GM19455 (cell line): ENCODE data around the gene SMIM35.

ENCODE experiments used
- ATAC-seq: cut with Tn5 transposase; IDR thresholded peaks from one replicate; pipeline ENCODE4 v1.9.1; 2021; ENCODE audit not compliant: unreplicated experiment

Gene SMIM35

DNA sequence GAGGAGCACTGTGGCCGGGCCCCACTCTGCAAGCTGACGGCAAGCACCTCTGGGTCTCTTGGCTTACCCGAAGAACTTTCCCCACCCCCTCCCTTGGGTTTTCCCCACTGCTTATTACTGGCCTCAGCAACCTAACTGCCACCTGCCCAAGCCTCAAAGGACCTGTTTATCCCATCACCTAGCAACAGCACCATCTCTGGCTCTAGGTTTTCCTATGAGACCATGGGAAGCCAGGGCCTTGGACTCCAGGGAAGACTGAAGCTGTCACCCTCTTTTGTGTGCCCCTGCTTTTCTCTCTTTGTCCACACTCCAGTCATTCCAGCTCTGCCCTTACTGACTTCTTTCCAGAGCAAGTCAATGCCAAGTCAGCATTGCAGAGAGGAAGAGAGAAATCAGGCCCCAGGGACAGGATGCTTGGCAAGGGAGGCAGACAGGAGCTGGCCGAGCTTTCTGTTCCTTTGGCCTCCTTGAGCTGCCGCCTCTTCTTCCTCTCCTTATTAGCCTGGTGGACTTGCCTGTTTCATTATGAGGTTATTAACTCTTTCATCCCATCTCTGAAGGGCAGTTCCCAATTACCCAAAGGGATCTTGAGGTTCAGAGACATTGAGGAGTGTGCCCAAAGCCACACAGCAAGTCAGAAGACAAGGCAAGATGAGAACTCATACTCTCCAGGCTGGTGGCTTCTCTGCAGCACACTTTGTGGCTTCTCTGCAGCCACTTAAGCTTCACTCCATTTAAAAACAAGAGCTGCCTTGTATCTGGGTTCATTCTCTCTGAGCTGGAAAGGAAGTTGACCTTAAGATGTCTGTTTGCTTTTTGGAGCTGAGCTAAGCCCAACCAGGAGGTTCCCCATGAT is at the start of gene SMIM35:
Gene SMIM35 (minus strand): TSS at position 51 of the 856 bp plus-strand sequence. CDS start 206 bp downstream, outside the sequence.
- ATAC-seq = no peak

- no peak for ATAC-seq
These were observed 49.6 kb upstream of the SMIM35 start for GRCh38 chr11:118136341-118136740.

- no peak for ATAC-seq
These were observed 49.0 kb upstream of the SMIM35 start for GRCh38 chr11:118135796-118136165.

DNA sequence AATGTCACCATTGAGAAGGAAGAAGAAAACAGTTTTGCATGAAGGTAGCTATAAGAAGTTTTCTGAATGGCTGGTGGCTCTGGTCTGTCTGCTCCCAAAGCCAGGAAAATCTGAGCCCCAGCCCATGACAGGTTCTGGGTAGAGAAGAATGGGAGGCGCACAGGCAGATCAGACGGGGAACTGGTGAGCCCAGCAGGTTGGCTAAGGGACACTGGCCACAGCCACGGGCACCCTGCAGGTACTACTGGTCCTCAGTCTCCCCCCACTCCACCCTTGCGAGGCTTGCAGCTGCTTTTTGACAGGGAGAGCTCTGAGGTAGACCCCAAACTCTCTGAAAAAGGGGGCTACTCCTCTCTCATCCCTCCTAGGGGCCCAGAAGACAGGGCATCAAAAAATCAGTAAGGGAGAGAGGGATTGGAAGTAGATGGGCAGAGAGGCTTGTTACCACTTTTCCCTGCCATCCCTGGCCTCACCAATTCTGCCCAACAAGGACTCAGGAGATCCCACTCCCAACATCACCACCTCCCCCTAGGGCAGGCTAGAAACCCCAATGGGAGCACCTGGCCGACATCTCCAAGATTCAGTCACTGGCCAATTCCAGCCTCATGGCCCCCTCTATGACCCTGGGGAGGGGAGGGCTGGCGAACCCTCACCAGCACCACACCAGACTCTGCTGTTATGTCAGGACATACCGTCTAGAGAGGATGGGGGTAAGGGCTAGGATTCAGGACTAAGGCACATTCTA is 48.5 kb upstream of the SMIM35 start:
- ATAC-seq = no peak

- no peak for ATAC-seq
These were observed 47.1 kb upstream of the SMIM35 start for GRCh38 chr11:118133816-118134215.

- ATAC-seq = no peak
These were observed 45.8 kb upstream of the SMIM35 start for GRCh38 chr11:118132385-118133151.

DNA sequence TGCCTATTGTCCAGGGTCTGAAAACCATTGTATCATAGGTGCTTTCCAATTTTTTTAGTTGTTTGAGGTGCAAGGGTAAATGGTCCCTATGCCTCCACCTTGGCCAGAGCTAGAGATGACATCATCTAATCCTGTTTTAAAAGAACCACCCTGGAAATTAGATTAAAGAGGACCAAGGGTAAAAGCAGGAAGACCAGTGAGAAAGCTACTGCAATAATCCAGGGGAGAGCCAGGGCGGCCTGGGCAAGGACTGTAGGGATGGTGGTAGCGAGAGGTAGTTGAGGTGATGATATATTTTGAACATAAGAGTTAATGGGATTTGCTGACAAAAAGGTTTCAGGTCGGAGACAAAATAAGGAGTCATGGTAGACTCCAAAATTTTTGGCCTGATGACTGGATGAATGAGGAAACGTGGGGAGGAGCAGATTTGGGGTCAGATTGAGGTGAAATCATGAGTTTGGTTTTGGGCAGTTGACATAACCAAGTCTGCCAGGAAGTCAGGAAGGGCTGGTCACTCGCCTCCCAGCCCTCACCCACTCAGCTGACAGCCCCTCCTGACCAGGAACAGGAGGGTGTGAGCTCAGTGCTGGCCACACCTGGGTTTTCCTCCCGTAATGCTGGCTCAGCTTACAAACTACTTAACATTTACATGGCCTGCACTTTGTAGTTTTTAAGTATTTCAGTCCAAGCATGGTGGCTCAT is 42.9 kb upstream of the SMIM35 start:
- no peak for ATAC-seq

- ATAC-seq = no peak
These were observed 42.1 kb upstream of the SMIM35 start for GRCh38 chr11:118128721-118129470.

GRCh38 chr11:118128310-118128709 is 41.5 kb upstream of the SMIM35 start:
- ATAC-seq = no peak

DNA sequence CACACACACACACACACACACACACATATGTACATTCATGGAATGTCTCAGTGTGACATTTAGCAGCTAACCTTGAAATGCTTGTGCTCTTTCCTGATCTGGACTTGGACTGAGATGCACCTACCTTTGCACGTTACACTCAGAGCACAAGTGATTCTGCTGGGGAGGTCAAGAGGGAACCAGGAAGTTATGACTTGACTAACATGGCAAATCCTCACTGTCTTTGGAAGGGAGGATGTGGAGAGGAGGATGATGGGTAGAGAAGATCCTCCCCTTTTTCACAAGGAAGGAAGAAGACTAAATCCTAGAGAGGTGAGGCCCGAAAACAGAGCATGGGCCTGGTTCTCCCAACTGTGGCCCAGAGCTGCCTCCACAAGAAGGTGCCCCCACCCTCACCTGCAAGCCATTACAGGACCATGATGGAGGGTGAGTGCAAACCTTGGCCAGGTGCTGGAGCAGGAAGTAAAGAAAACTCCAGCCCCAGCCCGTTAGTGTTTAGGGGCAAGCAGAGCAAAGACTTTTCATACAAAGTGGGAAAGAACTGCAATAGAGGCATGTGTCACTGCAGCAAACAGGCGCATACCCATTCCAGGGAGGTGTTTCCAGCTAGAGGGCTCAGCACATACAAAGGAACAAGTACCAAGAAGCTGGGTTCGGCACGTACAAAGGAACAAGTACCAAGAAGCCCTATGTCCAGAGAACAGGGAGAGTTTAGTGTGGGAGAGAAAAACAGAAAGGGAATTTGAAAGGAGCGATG is 39.5 kb upstream of the SMIM35 start:
- no peak for ATAC-seq

DNA sequence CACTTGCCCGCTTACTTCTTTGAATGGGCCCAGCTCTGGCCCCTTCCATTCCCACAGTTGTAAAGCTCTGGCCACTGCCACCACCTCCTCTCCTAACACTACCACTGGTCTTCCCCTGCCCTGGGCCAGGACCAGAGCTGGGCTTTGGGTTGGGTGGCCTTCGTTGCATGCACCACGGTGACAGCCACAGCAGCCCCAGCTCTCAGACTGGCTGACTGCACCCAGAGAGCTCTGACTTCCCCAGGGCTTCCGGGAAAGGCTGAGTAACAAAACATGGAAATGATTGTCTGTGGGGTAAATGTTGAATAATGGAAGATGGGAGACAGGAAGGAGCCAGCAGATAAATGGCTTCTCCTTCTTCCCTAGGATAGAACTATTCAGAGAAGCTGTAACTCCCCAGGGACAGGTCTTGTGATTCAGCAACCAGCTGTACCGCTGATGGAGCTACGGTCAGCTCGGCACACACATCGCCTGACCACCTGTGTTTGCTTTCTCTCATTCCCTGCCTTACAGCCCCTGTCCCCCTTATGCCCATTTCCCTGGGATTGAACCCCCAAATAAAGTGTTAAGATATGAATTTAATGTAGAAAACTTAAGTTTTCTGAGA is 38.3 kb upstream of the SMIM35 start:
- ATAC-seq = no peak

GRCh38 chr11:118120793-118121192 is 34.0 kb upstream of the SMIM35 start:
- ATAC-seq = no peak

DNA sequence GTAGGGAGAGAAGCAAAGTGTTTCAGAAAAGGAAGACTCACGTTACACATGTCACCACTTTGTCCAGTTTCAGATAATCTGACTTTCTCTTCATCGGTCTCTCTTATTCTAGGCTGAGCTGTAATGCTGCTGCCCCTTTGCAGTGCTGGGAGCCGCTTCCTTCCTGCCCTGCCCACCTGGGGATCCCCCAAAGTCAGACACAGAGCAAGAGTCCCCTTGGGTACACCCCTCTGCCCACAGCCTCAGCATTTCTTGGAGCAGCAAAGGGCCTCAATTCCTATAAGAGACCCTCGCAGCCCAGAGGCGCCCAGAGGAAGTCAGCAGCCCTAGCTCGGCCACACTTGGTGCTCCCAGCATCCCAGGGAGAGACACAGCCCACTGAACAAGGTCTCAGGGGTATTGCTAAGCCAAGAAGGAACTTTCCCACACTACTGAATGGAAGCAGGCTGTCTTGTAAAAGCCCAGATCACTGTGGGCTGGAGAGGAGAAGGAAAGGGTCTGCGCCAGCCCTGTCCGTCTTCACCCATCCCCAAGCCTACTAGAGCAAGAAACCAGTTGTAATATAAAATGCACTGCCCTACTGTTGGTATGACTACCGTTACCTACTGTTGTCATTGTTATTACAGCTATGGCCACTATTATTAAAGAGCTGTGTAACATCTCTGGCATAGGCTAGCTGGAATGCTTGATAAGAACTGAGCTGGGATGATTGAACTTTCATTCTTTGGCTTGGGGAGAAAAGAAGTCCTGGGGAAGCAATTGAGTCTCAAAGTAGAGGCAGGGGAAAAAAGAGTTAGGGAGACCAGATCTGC is 31.2 kb upstream of the SMIM35 start:
- ATAC-seq = no peak

DNA sequence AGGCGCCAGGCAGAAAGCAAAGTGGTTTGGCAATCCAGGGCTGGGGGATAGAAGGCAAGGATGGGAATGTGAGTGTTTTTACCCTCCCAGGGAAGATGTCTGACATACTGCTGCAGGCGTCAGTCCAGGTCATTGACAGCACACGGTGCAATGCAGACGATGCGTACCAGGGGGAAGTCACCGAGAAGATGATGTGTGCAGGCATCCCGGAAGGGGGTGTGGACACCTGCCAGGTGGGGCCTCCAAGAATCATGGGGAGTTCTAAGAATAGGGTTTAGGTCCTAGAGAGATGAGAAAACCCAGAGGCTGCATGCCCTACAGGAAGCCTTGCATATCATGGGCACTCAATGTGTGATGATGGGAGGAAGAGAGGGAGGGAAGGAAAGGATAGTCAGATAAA is 28.3 kb upstream of the SMIM35 start:
- no peak for ATAC-seq

GRCh38 chr11:118114266-118114665 is 27.5 kb upstream of the SMIM35 start:
- ATAC-seq = no peak

- no peak for ATAC-seq
These were observed 26.1 kb upstream of the SMIM35 start for GRCh38 chr11:118112711-118113430.

- no peak for ATAC-seq
These were observed 24.9 kb upstream of the SMIM35 start for GRCh38 chr11:118111744-118112035.
